KOPT-K1 (cell line): ENCODE results near the gene KCTD21.
"Not testable (repeated sequence)": the region's sequence is repeated elsewhere in the genome, so short reads cannot be mapped to it uniquely, and the experiment has no call there.

Source experiments
- H3K27ac ChIP-seq: fragments of 200-600 bp; sonication (generic); 2 replicates; pipeline ENCODE4 v1.5.1; 2016; ENCODE audit warnings: antibody characterized with exemption, mild to moderate bottlenecking, low read depth, low read length; ENCODE audit not compliant: poor library complexity, severe bottlenecking
- H3K36me3 ChIP-seq: fragments of 200-600 bp; sonication (generic); 2 replicates; pipeline ENCODE4 v1.5.1; 2017; ENCODE audit warnings: antibody characterized with exemption, mild to moderate bottlenecking, low read length, moderate library complexity; ENCODE audit not compliant: insufficient read depth
- H3K9me3 ChIP-seq: fragments of 200-600 bp; sonication (generic); 2 replicates; pipeline ENCODE4 v1.5.1; 2017; ENCODE audit warnings: antibody characterized with exemption, low read length, mild to moderate bottlenecking; ENCODE audit not compliant: insufficient read depth, poor library complexity, severe bottlenecking

The KCTD21 gene

DNA sequence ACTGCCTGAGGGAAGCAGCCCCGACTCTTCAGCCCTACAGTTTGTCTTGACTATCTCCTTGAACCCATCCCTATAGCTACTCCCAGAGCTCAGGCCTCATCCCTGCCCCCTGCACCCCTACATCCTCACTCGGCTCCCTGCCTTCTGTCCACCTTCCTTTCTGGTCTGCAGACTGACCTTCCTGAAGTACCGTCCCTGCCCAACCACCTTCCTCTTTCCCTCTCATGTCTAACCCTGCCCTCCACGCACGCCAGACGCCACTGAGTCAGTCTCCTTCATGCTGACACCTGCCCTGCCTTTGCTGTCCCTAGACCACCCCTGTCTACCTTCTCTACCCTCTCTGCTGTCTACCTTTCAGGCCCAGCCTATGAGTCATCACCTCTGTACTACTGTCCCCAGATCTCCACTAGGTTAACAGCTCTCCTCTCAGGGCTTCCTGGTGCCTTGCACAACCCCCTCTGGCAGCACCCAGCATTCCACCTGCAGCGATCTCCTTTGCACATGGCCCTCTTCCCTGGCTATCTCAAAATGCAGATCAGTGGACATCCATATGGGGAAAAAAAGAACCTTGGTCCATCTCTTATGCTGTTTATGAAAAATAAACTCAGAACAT is 8.9 kb downstream of the KCTD21 start:
- Histone ChIP-seq H3K9me3 (no peaks in the 10 kb centered on the region), H3K36me3 (no peaks in the 10 kb centered on the region; the same call in 1 of the 2 replicates), H3K27ac (no peak overlapping the region)

DNA sequence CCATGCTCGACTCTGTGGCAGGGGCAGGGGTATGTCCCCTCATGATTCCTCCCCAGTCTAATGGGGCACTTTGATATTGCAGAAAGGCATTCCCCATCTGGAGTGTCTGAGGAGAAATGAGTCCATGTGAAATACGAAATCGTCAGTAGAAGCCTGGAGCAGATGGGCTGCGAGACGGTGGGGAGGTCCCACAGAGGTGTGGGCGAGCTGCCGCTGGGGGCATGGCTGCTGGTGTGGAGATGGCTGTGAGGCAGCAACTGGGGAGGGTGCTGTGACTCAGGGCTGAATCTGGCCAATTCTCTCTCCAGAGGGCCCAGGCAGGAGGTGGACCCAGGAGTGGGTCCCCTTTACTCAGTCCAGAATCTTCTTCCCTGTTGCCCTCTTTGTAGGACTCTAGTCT is 11.2 kb downstream of the KCTD21 start:
- H3K36me3 ChIP-seq, result peaks cover 10% of the 10 kb centered on the region; the same call in 1 of the 2 replicates
- no peak overlapping the region for H3K27ac ChIP-seq
- no peaks in the 10 kb centered on the region for H3K9me3 ChIP-seq

DNA sequence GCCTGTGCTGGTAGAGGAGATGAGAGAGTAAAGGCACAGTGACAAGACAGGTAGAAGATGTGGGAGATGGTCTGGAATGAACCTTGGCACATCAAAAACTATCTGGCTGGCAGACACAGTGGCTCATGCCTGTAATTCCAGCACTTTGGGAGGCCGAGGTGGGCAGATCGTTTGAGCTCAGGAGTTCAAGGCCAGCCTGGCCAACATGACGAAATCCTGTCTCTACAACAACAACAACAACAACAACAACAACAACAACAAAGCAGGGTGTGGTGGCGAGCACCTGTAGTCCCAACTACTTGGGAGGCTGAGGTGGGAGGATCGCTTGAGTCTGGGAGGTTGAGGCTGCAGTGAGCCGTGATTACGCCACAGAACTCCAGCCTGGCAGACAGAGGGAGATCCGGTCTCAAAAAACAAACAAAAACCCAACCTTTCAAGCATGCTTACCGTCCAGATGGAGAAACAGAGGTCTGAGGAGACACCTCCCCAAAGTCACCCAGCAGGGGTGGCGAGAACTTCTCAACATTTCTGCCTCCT is 11.8 kb downstream of the KCTD21 start:
- Histone ChIP-seq H3K36me3 (peaks cover 10% of the 10 kb centered on the region; the same call in 1 of the 2 replicates), H3K27ac (no peak overlapping the region), H3K9me3 (no peaks in the 10 kb centered on the region)

DNA sequence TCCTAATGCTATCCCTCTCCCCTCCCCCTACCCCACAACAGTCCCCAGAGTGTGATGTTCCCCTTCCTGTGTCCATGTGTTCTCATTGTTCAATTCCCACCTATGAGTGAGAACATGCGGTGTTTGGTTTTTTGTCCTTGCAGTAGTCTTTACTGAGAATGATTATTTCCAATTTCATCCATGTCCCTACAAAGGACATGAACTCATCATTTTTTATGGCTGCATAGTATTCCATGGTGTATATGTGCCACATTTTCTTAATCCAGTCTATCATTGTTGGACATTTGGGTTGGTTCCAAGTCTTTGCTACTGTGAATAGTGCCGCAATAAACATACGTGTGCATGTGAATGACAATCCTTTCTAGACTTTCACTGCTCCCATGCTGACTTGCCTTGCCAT is 12.6 kb downstream of the KCTD21 start:
- H3K27ac ChIP-seq, H3K36me3 ChIP-seq, H3K9me3 ChIP-seq: not testable (repeated sequence)

DNA sequence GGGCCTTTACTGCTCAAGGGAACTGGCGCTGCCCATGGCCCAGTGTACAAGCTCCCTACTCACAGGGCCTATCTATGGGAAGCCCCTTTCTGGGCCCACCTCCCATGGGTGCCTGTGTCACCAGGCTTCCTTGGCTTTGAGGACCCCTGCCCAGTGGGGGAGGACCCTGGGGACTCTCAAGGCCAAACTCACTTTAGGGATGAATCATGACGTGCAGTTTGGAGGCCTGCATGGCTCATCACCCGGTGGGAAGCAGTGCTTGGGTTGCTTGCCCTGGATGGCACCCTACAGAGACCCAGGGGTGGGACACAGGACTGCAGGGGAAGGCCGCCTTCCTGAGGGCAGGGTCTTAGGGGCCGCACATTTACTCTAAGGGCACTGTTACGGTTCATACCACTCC is 16.5 kb downstream of the KCTD21 start:
- no peak overlapping the region for H3K27ac ChIP-seq
- H3K9me3 ChIP-seq, result no peaks in the 10 kb centered on the region
- peaks cover 10% of the 10 kb centered on the region; the same call in 1 of the 2 replicates for H3K36me3 ChIP-seq

DNA sequence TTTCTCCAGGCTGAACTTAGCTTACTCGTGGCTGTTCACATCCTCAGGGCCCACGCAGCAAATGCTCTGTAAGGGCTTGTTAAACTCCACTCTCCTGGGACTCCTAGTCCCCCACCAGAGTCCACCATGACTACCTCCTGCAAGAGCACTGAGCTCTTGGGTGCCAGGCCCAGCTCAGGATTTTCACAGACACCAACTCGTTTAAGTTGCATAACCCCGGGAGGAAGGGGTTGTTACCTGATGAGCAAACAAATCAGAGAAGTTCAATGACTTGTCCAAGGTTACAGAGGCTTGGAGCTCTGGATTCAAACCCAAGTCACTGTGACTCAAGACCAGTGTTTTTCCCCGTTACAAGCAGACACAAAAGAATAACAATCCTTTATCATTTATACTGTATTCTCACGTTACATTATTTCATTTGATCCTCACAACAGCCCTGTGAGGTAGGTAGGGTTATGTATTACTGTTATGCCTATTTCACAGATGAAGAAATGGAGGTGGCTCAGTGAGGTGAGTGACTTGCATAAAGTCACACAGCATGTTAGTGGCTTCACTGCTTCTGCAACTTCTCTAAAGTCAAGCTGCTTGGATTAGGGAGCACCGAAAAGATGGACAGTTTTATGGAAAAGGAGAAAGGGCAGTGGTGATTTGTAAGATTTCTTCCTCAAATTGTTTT is 17.4 kb downstream of the KCTD21 start:
- Histone ChIP-seq H3K36me3 (peaks cover 10% of the 10 kb centered on the region; the same call in 1 of the 2 replicates), H3K9me3 (no peaks in the 10 kb centered on the region), H3K27ac (no peak overlapping the region)

DNA sequence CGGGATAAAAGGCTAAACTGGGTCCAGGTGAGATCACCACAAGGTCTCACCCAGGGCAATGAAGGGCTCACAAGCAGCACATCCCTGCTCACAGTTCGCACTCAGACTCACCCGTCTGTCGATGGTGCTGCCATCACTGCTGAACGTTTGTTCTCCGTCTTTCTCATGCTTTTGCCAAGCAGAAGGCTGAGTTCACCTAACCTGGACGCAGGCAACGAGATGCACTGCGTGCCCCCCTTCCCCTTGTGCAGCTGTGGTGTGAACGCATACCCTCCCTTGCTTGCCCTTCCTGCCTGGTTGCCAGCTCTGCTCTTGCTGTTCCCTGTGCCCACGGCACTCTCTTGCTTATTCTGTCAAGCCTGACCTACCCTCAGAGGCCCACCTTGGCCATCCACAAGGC is 18.0 kb downstream of the KCTD21 start:
- peaks cover 10% of the 10 kb centered on the region; the same call in 1 of the 2 replicates for H3K36me3 ChIP-seq
- H3K9me3 ChIP-seq, result no peaks in the 10 kb centered on the region
- no peak overlapping the region for H3K27ac ChIP-seq

DNA sequence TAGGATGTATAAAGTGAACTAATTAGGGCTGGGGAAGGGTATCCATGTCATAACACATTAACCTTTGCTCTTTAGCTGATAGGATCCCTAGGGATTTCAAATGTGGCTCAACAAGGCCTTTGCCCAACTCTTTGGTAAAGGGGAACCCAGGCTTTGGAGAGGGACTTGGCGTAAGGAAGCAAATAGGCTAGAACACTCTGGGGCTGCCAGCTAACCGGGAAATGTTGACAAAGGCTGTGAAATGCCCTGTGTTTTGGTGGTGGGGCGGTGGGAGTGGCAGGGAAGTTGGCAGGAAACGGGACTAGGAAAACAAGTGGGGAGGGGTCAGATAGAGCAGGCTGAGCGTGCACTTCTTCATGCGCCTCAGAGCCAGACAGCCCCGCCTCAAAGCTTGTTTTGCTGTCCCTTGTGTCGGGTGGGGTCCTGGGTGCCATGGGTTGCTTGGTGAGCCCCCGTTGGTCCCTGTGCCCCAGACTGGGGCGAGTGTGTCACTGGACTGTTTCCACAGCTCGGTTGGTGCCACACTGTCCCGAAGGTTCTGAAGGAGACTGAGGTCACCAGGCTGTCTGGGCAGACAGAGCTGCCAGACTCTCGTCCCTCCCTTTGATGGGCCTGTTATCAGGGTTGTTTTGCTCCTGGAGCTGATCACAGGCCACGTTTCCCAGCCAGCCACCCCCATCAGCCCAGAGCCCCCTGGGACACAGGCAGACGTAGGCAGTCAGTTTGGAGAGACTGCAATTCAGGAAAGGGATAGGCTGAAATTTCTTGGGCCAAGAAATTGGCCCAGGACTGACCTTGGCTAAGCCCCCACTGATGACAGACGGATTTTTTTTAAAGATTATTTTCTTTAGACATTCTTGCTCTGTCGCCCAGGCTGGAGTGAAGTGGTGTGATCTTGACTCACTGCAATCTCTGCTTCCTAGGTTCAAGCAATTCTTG is 19.6 kb downstream of the KCTD21 start:
- Histone ChIP-seq H3K27ac (no peak overlapping the region), H3K9me3 (no peaks in the 10 kb centered on the region), H3K36me3 (peaks cover 8% of the 10 kb centered on the region; the same call in 1 of the 2 replicates)

DNA sequence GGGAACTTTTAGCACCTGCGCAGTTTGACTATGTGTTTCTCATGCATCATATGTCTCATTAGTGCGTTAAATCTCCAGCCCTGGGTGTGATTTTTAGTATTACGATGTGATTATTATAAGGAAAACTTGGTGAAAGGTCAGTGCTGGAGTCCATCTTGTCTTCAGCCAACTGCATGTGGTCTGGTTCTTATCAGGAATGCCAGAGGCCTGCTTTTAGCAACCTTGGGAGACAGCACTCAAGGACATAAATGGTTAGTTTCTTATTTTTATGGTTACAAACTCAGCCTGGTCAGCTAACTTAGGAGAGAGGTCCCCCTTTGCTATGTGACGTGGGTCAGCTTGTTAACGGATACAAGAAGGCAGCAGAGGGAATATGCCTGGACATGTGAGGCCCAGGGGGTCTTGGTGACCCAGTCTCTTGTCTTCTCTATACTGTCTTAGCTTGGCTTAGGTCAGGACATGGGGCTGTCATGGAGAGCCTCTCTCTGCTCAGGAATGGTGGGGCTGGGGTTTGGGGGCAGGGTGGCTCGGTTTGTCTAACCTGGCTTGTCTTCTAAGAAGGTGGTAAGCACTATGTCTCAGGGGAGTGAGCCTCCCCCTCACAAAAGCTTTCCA is 21.5 kb downstream of the KCTD21 start:
- Histone ChIP-seq H3K27ac (no peak overlapping the region), H3K36me3 (no peaks in the 10 kb centered on the region), H3K9me3 (no peaks in the 10 kb centered on the region)

DNA sequence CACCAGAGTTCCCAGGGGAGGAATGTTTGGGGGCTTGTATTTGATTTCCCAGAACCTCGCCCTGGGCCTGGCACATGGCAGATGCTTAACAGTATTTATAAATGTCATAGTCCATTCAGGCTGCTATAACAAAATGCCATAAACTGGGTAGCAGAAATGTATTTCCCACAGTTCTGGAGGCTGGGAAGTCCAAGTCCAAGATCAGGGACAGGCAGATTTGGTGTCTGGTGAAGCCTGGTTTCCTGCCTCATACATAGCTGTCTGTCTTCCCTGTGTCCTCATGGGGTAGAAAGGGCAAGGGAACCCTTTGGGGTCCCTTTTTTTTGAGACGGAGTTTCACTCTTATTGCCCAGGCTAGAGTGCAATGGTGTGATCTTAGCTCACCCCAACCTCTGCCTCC is 24.0 kb downstream of the KCTD21 start:
- H3K36me3 ChIP-seq, result no peaks in the 10 kb centered on the region
- H3K9me3 ChIP-seq, result no peaks in the 10 kb centered on the region
- H3K27ac ChIP-seq, result no peak overlapping the region

DNA sequence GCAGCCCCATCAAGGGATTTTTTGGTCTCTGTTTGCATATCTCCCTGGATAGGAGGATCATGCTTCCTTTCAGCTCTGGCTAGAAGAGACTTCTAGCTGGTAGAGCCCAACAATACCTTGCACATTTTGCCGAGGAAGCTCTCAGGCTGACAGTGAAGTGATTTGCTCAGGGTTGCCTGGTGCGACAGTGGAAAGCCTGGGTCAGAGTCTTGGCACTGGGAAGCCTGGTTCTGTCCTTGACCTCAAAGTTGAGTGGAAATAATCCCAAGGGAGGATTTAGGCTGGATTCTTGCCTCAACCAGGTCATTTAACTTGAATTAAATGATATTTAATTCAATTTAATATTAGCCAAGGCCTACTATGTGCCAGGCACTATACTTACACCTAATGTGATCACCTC is 24.6 kb downstream of the KCTD21 start:
- no peak overlapping the region for H3K27ac ChIP-seq
- H3K9me3 ChIP-seq, result no peaks in the 10 kb centered on the region
- no peaks in the 10 kb centered on the region for H3K36me3 ChIP-seq

DNA sequence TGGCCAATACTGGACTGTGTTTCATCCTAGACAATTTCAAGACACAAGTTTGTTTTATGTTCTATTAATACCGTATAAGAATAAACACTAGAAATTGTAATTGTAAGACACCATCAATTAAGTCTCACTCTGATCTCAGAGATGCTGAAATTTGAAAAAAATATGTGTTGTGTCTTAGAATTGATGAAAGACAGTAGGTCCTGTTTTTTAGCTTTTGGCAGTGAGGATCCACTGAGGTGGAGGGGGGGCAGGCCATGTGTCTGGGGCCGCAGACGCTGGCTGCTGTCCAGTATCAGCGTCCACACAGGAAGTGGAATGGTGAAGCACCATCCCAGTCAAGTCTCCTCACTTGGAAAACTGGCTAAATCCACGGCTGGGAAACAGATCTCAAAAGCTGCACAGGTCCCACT is 26.5 kb downstream of the KCTD21 start:
- H3K36me3 ChIP-seq, result no peaks in the 10 kb centered on the region
- no peaks in the 10 kb centered on the region for H3K9me3 ChIP-seq
- H3K27ac ChIP-seq, result no peak overlapping the region

DNA sequence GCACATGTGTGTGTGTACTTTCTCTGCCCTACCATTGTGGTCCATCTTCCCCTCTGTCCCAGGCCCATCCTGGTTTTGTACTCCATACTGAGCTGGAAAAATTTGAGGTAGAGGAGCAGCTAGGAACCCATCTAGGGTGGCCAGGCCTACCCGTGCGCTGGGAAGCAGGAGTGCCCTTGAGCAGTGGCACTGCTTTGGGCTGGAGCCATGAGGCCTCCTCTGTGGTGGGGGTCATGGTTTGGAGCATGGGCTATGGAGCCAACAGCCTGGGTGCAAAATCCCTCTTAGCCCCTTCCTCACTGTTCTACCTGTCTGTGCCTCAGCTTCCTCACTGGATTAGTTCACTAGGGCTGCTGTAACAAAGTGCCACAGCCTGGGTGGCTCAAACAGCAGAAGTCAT is 27.1 kb downstream of the KCTD21 start:
- Histone ChIP-seq H3K27ac (no peak overlapping the region), H3K9me3 (no peaks in the 10 kb centered on the region), H3K36me3 (no peaks in the 10 kb centered on the region)

DNA sequence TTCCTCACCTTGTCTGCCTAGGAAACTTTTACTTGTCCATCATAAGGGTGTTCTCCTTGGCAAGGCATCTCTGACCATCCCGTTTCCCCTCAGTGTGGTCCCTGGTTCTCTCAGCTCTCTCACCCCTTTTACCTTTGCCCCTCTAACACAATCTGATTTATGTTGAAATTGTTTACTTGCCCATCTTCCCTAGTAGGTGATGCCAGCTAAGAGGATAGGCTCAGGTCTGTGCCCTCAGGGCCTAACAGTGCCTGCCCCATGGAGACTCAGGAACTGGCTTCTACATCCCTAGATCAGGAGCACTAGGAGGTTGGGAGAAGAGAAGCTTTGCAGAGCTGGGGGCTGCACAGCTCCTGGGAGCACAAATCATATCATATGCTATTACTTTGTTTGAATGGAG is 27.9 kb downstream of the KCTD21 start:
- H3K36me3 ChIP-seq, result no peaks in the 10 kb centered on the region
- no peak overlapping the region for H3K27ac ChIP-seq
- H3K9me3 ChIP-seq, result no peaks in the 10 kb centered on the region
